ENCODE results near the gene KCNG4.
"Not testable (repeated sequence)": the region's sequence is repeated elsewhere in the genome, so short reads cannot be mapped to it uniquely, and the experiment has no call there.

KCNG4 gene

DNA sequence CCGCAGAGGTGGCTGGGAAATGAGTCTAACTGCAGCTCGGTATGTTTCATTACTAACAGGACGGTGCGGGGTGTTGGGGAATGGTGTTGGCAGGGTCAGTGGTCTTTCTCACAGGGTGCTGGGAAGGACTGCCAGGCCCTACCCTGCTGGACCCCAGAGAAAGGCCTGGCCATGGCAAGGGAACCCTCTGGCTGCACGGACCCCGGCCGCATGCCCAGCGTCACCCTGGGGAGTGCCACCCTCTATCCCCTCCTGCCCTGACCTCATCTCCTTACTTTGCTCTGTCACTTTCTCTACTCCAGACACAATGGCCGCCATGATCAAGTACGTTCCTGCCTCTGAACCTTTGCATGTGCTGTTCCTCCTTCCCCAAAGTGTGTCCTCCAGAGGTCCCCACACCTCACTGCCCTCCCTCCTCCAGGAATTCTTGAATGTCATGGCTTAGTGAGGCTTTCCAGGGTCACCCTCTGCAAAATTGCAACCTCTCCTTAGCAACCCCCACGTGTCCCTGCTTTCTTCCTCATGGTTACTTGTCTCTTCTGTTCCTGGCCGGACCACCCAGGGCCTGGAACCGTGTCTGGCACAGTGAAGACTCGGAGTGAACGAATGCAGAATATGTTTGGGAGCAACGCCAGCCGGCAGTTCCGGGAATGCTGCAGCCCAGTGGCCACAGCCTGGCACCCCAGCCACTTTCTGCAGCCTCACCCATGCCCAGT is 33.7 kb downstream of the KCNG4 start:
- DNase-seq (ENCODE audit: low read depth in 2 of 2) = no peak

DNA sequence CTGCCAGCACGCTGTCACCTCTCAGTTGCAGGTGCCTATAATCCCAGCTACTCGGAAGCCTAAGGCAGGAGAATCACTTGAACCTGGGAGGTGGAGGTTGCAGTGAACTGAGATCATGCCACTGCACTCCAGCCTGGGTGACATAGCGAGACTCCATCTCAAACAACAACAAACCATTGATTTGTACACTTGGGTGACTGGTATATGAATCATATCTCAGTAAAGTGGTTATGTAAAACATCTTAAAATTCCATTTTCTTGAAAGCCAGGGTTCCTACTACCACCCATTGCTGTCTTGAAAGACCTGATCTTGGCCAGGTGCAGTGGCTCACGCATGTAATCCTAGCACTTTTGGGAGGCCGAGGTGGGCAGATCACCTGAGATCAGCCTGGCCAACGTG is 34.7 kb downstream of the KCNG4 start:
- not testable (repeated sequence) for DNase-seq (ENCODE audit: low read depth in 2 of 2)

DNA sequence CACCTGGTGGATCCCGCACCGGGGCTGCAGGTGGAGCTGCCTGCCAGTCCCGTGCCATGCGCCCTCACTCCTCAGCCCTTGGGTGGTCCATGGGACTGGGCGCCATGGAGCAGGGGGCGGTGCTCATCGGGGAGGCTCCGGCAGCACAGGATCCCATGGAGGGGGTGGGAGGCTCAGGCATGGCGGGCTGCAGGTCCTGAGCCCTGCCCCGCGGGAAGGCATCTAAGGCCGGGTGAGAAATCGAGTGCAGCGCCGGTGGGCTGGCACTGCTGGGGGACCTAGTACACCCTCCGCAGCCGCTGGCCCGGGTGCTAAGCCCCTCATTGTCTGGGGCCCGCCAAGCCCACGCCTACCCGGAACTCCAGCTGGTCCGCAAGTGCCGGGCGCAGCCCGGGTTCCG is 35.3 kb downstream of the KCNG4 start:
- DNase-seq (ENCODE audit: low read depth in 2 of 2) = not testable (repeated sequence)

DNA sequence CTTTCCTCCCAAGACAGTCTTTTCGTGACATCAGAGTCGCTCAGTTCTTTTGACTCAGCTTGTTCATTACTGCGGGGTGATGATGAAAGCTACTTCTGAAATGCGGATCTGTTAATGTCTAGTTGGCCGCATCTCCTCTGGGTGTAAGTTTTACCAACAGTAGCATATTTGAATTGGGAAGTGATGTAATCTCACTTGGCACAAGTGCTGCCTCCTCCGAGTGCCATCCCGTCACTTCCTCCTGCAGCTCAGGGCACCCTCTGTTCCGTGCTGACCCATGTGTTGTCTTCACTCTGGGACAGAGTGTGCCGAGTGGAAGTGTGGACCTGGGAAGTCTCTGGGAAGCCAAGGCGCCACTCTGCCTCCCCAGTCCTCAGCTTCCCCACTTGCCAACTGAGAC is 40.0 kb downstream of the KCNG4 start:
- DNase-seq (ENCODE audit: low read depth in 2 of 2) = no peak

DNA sequence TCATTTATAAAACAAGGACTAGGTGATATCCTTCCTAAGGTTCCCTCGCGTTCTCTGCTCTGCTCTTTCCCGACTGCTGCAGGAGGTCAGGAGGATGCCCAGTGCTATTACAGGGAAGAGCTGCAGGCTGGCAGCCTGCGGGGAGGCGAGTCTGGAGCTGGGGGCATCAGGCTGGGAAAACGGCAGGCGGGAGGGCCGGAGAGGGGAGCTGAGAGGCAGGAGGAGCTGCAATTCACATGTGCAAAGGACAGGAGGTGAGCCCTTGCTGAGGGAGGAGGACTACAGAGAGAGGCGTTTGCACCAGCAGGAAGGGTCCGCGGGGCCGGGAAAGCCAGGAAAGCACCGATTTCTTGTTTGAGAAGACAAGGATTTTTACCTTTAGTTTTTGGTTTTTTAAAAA is 40.7 kb downstream of the KCNG4 start:
- no peak for DNase-seq (ENCODE audit: low read depth in 2 of 2)

DNA sequence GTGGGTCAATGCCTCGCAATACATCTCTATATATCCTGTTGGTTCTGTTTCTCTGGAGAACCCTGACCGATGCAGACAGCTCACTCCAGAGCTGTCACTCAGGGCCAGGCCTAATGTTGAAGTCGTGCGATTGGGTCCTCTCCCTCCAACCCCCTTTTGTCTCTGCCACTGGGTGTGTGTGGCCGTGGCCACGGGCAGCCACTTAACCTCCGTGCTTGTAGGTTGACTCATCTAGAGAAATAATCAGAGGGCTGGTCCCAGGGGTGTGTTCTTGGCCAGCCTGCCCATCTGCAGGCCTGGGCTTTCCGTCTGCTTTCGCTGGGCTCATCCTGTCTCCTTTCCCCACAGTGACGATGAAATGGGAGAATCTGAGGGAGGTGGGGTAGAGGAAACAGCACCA is 41.4 kb downstream of the KCNG4 start:
- no peak for DNase-seq (ENCODE audit: low read depth in 2 of 2)

DNA sequence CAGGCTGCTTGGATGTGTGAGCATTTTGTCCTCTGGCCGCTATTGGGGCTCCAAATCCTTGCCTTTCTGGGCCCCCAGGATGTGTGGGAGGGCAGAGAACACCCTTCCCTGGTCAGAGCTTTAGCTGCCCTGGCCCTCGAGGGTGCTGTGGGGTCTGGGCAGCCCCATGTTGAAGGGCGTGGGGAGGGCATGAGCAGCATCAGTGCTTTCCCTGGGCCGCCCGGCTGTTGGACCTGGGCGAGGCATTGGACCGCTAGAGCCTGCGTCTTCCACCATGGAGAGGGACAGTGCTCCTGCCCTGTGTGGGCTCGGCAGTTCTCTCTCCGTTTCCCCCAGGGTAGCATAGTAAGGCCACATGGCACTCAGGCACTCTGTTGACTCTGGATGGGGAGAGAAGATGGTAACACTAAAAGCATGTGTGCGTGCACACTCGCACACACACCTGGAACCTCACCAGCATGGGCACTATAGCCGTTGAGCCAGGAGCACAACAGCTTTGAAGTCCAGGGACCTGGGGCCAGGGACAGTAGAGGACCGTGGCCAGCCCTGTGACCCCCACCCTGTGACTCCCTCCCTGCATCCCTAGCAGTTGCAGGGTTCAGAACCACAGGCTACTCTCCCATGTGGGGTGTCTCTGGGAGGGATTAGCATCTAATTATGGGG is 42.2 kb downstream of the KCNG4 start:
- no peak for DNase-seq (ENCODE audit: low read depth in 2 of 2)

DNA sequence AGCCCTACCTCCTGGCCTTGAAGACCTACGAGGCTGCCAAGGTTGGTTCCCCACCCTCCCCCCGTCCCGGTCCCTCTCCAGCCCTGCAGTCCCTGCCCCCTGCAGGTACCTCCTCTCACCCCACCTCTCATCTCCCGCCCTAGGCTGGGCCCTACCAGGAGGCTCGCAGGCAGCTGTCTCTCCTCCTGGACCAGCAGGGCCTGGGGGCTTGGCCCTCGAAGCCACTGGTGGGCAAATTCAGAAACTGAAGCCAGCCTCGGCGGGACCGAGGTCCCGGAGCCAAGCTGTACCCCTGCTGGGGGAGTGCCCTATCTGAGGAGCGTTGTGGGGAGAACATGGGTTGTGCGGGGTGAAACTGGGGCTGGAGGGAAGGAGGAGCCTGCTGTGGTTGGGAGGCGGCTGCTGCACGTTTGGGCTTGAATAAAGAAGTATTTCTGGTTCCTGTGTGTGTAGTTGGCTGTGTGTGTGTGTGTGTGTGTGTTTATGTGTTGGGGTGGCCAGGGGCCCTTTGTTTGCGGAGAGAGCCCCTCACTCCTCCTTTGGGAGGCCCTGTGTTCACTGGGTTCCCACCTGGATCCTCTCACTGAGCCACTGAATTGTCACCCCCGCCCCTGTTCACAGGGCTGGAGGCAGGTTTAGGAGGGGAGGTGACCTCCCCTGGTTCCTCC is 43.0 kb downstream of the KCNG4 start:
- DNase-seq (ENCODE audit: low read depth in 2 of 2) = no peak

DNA sequence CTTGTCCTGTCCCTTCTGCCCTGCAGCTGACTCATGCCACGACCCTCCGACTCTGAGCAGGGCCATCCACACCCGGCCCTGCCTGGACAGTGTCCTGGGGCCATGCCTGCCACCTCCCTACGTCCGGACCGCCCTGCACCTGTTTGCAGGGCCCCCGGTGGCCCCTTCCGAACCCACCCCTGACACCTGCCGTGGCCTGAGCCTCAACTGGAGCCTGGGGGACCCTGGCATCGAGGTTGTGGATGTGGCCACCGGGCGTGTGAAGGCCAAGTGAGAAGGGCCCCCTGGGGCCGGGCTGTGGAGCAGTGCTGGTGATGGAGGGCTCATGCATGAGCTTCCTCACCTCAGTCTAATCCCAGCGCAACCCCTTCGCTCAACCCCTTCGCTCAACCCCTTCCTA is 43.7 kb downstream of the KCNG4 start:
- DNase-seq (ENCODE audit: low read depth in 2 of 2) = no peak

DNA sequence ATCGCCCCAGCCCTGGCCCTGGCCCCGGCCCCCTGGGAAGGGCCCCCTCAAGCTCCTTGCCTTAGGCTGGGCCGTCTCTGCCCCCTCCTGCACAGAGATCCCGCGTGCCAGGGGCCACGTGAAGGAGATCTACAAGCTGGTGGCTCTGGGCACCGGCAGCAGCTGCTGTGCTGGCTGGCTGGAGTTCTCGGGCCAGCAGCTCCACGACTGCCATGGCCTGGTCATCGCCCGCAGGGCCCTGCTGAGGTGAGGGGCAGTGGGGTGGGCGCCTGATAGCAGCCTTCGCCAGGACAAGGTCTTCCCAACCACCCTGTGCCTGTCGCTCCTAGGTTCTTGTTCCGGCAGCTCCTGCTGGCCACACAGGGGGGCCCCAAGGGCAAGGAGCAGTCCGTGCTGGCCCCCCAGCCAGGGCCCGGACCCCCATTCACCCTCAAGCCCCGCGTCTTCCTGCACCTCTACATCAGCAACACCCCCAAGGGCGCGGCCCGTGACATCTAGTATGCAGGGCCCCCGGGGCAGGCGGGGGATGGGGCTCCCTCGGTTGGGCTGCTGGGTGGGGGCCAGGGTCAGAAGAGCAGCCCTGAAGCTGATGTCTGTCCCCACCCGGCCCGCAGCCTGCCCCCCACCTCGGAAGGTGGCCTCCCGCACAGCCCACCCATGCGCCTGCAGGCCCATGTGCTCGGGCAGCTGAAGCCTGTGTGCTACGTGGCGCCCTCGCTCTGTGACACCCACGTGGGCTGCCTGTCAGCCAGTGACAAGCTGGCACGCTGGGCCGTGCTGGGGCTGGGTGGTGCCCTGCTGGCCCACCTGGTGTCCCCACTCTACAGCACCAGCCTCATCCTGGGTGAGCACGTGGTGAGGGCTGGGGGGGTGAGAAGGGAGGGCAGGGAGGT is 44.4 kb downstream of the KCNG4 start:
- DNase-seq (ENCODE audit: low read depth in 2 of 2) = no peak

DNA sequence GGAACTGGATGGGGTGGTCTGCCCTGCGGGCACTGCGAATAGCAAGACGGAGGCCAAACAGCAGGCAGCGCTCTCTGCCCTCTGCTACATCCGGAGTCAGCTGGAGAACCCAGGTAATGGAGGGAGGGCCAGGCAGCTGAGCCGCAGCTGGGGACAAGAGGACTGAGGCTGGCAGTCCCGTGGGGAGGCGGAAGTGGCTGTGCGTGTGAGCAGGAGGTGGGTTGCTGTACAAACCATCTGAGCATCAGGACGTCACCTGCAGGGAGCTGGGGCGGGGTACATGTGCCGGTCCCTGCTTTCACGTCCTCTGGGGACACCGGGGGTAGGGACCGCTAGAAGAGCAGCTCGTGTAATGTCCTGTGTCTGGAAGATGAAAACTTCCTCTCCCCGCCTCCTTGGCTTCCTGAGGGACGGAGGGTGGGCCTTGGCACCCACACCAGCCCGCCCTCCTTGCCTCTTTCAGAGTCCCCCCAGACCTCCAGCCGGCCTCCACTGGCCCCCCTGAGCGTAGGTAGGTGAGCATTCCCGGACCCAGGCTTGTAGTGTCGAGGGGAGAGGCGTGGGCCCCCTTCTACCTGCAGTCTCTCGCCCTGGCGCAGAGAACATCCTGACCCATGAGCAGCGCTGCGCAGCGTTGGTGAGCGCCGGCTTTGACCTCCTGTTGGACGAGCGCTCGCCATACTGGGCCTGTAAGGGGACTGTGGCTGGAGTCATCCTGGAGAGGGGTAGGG is 45.2 kb downstream of the KCNG4 start:
- no peak for DNase-seq (ENCODE audit: low read depth in 2 of 2)

DNA sequence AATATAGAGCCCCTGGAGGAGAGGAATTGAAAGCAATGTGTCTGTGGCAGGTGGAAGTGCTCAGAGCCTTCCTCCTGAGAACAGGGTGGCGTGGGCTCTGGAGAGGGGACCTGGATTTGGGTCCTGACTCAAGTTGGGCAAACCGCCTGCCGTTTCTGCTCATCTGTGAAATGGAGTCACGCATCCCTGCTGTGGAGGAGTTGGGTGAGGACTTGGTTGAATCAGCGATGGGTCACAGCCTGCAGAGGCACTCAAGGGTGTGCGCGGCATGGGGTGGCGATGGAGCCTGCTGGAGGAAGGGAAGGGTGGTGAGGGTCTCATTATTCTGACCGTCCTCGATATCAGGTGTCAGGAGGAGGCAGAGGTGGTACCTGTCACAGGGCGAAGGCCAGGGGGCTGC is 45.8 kb downstream of the KCNG4 start:
- DNase-seq (ENCODE audit: low read depth in 2 of 2) = no peak

DNA sequence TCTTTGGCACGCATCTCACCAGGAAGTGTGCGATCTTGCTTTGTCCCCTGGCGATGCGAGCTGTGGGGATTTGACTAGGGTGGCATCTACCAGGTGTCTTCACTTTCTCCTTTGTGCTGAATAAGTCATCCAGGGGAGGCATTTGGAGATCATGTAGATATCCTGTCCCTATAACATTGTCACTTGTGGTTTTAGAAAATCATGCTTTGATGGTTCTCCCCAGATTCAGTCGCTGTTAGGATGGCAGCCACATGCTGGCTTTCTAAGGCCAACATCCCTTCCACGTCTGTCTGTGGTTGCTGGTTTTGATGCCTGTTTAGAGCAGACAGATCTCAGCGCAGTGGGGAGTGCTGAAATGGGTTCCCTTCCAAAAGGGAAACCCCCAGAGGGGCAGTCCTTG is 46.3 kb downstream of the KCNG4 start:
- no peak for DNase-seq (ENCODE audit: low read depth in 2 of 2)

DNA sequence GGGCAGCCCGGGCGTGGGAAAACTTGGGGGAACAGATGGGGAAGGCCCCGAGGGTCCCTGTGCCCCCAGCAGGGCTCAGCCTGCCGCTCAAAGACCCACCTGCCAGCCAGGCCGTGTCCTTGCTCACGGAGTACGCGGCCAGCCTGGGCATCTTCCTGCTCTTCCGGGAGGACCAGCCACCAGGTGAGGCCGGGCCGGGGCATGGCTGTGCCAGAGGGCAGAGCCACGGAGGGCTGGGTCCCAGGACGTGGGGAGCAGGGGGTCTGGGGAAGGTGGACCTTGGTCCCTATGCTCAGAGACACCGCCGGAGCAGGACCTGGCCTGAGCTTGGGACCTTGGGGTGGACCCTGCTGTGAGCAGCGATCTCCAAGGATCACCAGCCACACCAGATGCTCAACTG is 48.3 kb downstream of the KCNG4 start:
- no peak for DNase-seq (ENCODE audit: low read depth in 2 of 2)

DNA sequence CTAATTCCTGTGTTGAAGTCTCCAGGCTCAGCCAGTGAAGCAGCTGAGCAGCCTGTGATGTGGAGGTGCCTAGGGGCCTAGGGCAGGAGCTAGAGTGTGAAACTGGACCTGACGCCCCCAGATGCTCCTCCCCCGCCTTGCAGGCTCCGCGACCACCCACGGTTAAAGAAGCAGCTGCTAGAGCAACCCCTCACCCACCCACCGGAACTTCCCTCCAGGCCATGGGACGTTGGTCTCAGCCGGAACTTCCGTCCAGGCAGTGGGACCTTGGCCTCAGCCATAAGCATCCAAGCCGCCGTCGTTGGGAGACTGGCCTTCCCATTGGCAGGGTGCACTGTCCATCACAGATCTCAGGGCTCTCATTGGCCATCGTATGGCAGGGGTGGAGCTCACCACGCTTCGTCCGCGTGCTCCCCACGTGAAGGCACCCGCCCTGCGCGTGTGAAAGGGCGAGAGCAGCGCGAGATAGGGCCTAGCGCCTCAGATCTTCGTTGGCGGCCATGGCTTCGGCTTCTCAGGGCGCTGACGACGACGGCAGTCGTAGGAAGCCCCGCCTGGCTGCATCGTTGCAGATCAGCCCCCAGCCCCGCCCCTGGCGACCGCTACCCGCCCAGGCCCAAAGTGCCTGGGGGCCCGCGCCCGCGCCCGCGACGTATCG is 49.0 kb downstream of the KCNG4 start, which contains the start of gene ADAD2:
Gene ADAD2 (plus strand): TSS at position 427 of the 658 bp plus-strand sequence. CDS start 74 bp downstream, at position 501.
- DNase-seq (ENCODE audit: low read depth in 2 of 2) = no peak

DNA sequence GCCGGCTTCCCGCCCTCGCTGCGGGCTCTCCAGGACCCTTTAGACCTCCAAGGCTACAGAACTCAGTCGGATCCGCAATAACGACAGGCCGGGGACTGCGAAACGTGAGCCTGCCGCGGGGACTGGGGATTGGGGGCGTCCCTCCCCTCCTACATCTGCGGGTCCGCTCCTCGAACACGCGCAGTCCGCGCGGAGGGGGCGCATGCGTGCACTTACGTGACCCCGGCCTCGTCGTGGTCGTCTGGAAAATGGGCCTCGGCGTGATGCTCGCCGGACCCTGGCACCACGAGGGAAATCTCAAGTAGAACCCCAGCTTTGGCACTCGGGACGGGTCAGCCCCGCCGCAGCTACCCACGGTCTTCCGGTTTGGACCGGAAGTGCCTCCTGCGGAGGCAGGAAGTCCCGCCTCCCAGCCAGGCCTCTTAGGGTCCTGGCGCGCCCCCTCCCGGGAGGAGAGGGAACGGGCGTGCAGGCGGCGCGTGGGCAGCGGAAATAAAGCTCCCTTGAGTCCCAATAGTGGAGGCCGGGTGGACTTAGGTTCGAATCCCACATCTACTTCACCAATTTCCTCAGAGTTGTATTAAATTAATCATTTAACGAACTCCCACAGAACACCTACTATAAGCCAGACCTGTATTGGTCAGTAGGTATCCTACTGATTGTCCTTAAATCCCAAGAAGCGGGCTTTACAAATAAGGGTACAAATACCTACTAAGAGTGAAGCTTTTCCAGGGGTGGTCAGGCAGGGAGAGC is 53.0 kb downstream of the KCNG4 start, which contains the start of gene TAF1C:
Gene TAF1C (minus strand): TSS at position 373 of the 753 bp plus-strand sequence. CDS start 2,069 bp downstream, outside the sequence.
- DNase-seq (ENCODE audit: low read depth in 2 of 2) = peak; percentile 84 to 88

DNA sequence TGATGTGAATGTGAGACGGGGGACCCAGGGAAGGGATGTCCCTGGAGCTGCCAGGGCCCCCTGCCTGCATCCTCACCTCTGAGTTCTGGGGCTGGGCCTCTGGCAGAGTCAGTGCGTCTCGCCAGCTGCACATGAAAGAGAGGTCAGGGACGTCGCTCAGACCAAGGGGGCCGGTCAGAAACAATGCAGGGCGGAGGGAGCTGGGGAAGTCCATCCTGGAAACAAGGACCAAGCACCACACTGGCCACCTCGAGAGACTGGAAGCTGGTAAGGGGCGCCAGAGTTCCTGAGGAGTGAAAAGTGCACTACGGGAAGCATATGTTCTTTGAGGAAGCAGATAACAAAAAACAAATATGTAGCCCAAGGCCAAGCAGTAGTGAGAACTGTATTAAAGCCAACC is 55.0 kb downstream of the KCNG4 start:
- DNase-seq (ENCODE audit: low read depth in 2 of 2) = no peak

DNA sequence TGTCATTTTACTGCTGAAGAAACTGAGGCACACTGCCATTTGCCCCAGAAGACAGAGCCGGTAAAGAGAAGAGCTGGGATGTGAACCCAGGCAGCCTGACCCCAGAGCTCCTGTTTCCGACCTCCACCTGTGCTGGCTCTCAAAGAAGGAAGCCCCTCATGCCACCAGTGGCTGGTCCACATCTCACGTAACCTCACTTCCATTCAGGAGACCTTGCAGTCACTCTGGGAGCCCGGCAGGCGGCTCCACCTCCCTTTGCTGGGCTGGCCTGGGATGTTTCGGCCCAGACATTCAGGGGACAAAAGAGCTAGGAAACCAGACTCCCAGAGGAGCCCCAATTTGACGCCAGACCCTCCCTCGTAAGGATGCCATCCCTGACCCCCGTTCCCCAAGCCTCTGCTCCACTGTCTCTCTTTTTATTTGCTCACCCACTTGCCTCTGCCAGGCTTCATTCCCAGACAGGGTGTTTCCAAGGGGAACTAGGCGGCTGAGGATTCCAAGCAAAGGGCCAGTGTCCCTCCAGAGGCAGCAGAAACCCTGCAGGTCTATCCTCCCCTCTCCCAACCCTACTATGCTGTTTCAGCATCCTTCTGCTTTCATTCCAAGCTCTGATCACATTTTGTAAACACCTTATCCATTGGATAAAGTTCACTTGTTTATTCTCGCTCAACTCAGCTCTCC is 55.8 kb downstream of the KCNG4 start:
- DNase-seq (ENCODE audit: low read depth in 2 of 2) = no peak

DNA sequence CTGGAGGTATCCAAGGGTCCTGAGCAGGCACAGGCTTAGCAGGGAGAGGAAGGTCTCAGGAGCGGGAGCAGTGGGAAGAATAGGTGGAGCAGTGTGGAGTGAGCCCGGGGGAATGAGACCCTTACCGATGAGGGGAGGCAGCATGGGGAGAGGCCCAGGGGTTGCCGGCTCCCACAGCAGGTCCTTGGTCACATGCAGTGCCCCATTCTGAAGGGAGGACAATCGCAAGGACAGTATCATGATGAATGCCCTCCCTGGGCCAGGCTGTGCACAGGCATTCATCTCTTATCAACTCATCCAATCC is 56.3 kb downstream of the KCNG4 start:
- DNase-seq (ENCODE audit: low read depth in 2 of 2) = no peak
